GM12878 (cell line): ENCODE measurements around the gene OR52E1. TPM values are rescaled to one million over a fixed set of nuclear protein-coding genes. Genes with fewer than 3 reads are reported as not detected.

Source experiments
- polyA plus RNA-seq, 11 experiments: library from polyadenylated mRNA; depleted of rRNA in 4 of 11; unstranded in 6 of 11; stranded (reverse) in 5 of 11; fragments of >200 nt; fragmentation: Nextera tagmentation in 4 of 11; fragmentation: Illumina TruSeq in 1 of 11; extraction: Ambion mirVana in 4 of 11; extraction: Trizol in 1 of 11; gene quantifications; 1 replicate in 1 of 11; 2 replicates in 10 of 11; pipeline versions ENCODE4 v1.2.1 to v1.2.3, GENCODE V29; 2011 to 2016; ENCODE audit warnings: inconsistent platforms in 2 of 11, missing spikeins in 2 of 11, low read depth in 1 of 11
- total RNA-seq, 4 experiments: library from RNA; depleted of rRNA in 3 of 4; stranded (reverse); fragments of >200 nt in 3 of 4; fragmentation: Illumina TruSeq in 1 of 4; extraction: Trizol in 1 of 4; gene quantifications; 2 replicates each; pipeline versions ENCODE4 v1.2.1 to v1.2.3, GENCODE V29; 2013 to 2021
- TF ChIP-seq, protein P1 (sequence below): fragments of 450-650 bp; IDR thresholded peaks from 2 replicates; pipeline ENCODE4 v1.6.1; 2016; ENCODE audit warnings: mild to moderate bottlenecking

OR52E1 gene
- total and polyA plus RNA-seq, 10 of the 15 experiments (the other 5 are each of a cell fraction or from before 2014, with no cell fraction given), result not detected

DNA sequence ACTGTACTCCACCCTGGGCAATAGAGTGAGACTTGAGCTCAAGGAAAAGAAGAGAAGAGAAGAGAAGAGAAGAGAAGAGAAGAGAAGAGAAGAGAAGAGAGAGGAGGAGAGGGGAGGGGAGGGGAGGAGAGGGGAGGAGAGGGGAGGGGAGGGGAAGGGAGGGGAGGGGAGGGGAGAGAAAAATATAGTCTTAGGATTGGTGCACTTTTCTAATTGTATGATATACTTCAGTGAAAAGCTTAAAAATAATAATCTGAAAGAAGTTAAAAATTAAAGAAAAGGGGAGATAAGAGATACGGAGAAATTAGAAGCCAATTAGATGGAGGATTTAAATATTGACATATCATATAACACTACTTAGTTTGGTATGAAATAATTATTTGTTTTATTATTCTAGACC, 49.5 kb downstream of the OR52E1 start (continued):
- TF ChIP-seq, protein P1, sequence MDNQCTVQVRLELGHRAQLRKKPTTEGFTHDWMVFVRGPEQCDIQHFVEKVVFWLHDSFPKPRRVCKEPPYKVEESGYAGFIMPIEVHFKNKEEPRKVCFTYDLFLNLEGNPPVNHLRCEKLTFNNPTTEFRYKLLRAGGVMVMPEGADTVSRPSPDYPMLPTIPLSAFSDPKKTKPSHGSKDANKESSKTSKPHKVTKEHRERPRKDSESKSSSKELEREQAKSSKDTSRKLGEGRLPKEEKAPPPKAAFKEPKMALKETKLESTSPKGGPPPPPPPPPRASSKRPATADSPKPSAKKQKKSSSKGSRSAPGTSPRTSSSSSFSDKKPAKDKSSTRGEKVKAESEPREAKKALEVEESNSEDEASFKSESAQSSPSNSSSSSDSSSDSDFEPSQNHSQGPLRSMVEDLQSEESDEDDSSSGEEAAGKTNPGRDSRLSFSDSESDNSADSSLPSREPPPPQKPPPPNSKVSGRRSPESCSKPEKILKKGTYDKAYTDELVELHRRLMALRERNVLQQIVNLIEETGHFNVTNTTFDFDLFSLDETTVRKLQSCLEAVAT, result no peak

Other genes starting within 250 kb of the OR52E1 start
Only the 7 nearest of the 20 such genes appear.
- gene OR51A4, start 122.0 kb upstream of the OR52E1 start, total RNA-seq (2014; rRNA removed), result not detected in 2 replicates
- not detected in 2 replicates for gene OR51A4, start 122.0 kb upstream of the OR52E1 start, total RNA-seq (2014; rRNA removed; fragmentation: Illumina TruSeq; extraction: Trizol)
- not detected in 2 replicates for gene OR51A4, start 122.0 kb upstream of the OR52E1 start, total RNA-seq (2021)
- gene OR51A4, start 122.0 kb upstream of the OR52E1 start, polyA plus RNA-seq (2011; rRNA removed), result not detected in 2 replicates
- gene OR51A4, start 122.0 kb upstream of the OR52E1 start, polyA plus RNA-seq (2014; fragmentation: Illumina TruSeq; extraction: Trizol), result not detected in 2 replicates
- not detected for gene OR51A4, start 122.0 kb upstream of the OR52E1 start, polyA plus RNA-seq (2014; fragmentation: Nextera tagmentation; extraction: Ambion mirVana)
- gene OR51A4, start 122.0 kb upstream of the OR52E1 start, polyA plus RNA-seq (2014; rRNA removed), result not detected in 2 replicates
- not detected for gene OR51A4, start 122.0 kb upstream of the OR52E1 start, polyA plus RNA-seq (2016; fragmentation: Nextera tagmentation; extraction: Ambion mirVana)
- not detected in 2 replicates for gene OR51A2, start 113.9 kb upstream of the OR52E1 start, total RNA-seq (2014; rRNA removed)
- gene OR51A2, start 113.9 kb upstream of the OR52E1 start, total RNA-seq (2014; rRNA removed; fragmentation: Illumina TruSeq; extraction: Trizol), result not detected in 2 replicates
- gene OR51A2, start 113.9 kb upstream of the OR52E1 start, total RNA-seq (2021), result not detected in 2 replicates
- gene OR51A2, start 113.9 kb upstream of the OR52E1 start, polyA plus RNA-seq (2011; rRNA removed), result not detected in 2 replicates
- gene OR51A2, start 113.9 kb upstream of the OR52E1 start, polyA plus RNA-seq (2014; fragmentation: Illumina TruSeq; extraction: Trizol), result not detected in 2 replicates
- gene OR51A2, start 113.9 kb upstream of the OR52E1 start, polyA plus RNA-seq (2014; fragmentation: Nextera tagmentation; extraction: Ambion mirVana), result not detected
- gene OR51A2, start 113.9 kb upstream of the OR52E1 start, polyA plus RNA-seq (2014; rRNA removed), result not detected in 2 replicates
- not detected for gene OR51A2, start 113.9 kb upstream of the OR52E1 start, polyA plus RNA-seq (2016; fragmentation: Nextera tagmentation; extraction: Ambion mirVana)
- not detected in 2 replicates for gene OR51L1, start 74.7 kb upstream of the OR52E1 start, total RNA-seq (2014; rRNA removed)
- not detected in 2 replicates for gene OR51L1, start 74.7 kb upstream of the OR52E1 start, total RNA-seq (2014; rRNA removed; fragmentation: Illumina TruSeq; extraction: Trizol)
- not detected in 2 replicates for gene OR51L1, start 74.7 kb upstream of the OR52E1 start, total RNA-seq (2021)
- gene OR51L1, start 74.7 kb upstream of the OR52E1 start, polyA plus RNA-seq (2011; rRNA removed), result not detected in 2 replicates
- not detected in 2 replicates for gene OR51L1, start 74.7 kb upstream of the OR52E1 start, polyA plus RNA-seq (2014; fragmentation: Illumina TruSeq; extraction: Trizol)
- not detected for gene OR51L1, start 74.7 kb upstream of the OR52E1 start, polyA plus RNA-seq (2014; fragmentation: Nextera tagmentation; extraction: Ambion mirVana)
- 0.11 TPM in 1 of 2 replicates, not detected in the other for gene OR51L1, start 74.7 kb upstream of the OR52E1 start, polyA plus RNA-seq (2014; rRNA removed)
- gene OR51L1, start 74.7 kb upstream of the OR52E1 start, polyA plus RNA-seq (2016; fragmentation: Nextera tagmentation; extraction: Ambion mirVana), result not detected
- gene OR52J3, start 23.0 kb upstream of the OR52E1 start, total RNA-seq (2014; rRNA removed), result not detected in 2 replicates
- not detected in 2 replicates for gene OR52J3, start 23.0 kb upstream of the OR52E1 start, total RNA-seq (2014; rRNA removed; fragmentation: Illumina TruSeq; extraction: Trizol)
- gene OR52J3, start 23.0 kb upstream of the OR52E1 start, total RNA-seq (2021), result not detected in 2 replicates
- gene OR52J3, start 23.0 kb upstream of the OR52E1 start, polyA plus RNA-seq (2011; rRNA removed), result not detected in 2 replicates
- not detected in 2 replicates for gene OR52J3, start 23.0 kb upstream of the OR52E1 start, polyA plus RNA-seq (2014; fragmentation: Illumina TruSeq; extraction: Trizol)
- not detected for gene OR52J3, start 23.0 kb upstream of the OR52E1 start, polyA plus RNA-seq (2014; fragmentation: Nextera tagmentation; extraction: Ambion mirVana)
- not detected in 2 replicates for gene OR52J3, start 23.0 kb upstream of the OR52E1 start, polyA plus RNA-seq (2014; rRNA removed)
- not detected for gene OR52J3, start 23.0 kb upstream of the OR52E1 start, polyA plus RNA-seq (2016; fragmentation: Nextera tagmentation; extraction: Ambion mirVana)
- gene OR52E2, start 9.9 kb upstream of the OR52E1 start, total RNA-seq (2014; rRNA removed), result not detected in 2 replicates
- not detected in 2 replicates for gene OR52E2, start 9.9 kb upstream of the OR52E1 start, total RNA-seq (2014; rRNA removed; fragmentation: Illumina TruSeq; extraction: Trizol)
- gene OR52E2, start 9.9 kb upstream of the OR52E1 start, total RNA-seq (2021), result not detected in 2 replicates
- not detected in 2 replicates for gene OR52E2, start 9.9 kb upstream of the OR52E1 start, polyA plus RNA-seq (2011; rRNA removed)
- gene OR52E2, start 9.9 kb upstream of the OR52E1 start, polyA plus RNA-seq (2014; fragmentation: Illumina TruSeq; extraction: Trizol), result not detected in 2 replicates
- not detected for gene OR52E2, start 9.9 kb upstream of the OR52E1 start, polyA plus RNA-seq (2014; fragmentation: Nextera tagmentation; extraction: Ambion mirVana)
- gene OR52E2, start 9.9 kb upstream of the OR52E1 start, polyA plus RNA-seq (2014; rRNA removed), result not detected in 2 replicates
- gene OR52E2, start 9.9 kb upstream of the OR52E1 start, polyA plus RNA-seq (2016; fragmentation: Nextera tagmentation; extraction: Ambion mirVana), result not detected
- gene OR52A5, start 68.8 kb downstream of the OR52E1 start, total RNA-seq (2014; rRNA removed), result not detected in 2 replicates
- not detected in 2 replicates for gene OR52A5, start 68.8 kb downstream of the OR52E1 start, total RNA-seq (2014; rRNA removed; fragmentation: Illumina TruSeq; extraction: Trizol)
- not detected in 2 replicates for gene OR52A5, start 68.8 kb downstream of the OR52E1 start, total RNA-seq (2021)
- gene OR52A5, start 68.8 kb downstream of the OR52E1 start, polyA plus RNA-seq (2011; rRNA removed), result not detected in 2 replicates
- not detected in 2 replicates for gene OR52A5, start 68.8 kb downstream of the OR52E1 start, polyA plus RNA-seq (2014; fragmentation: Illumina TruSeq; extraction: Trizol)
- gene OR52A5, start 68.8 kb downstream of the OR52E1 start, polyA plus RNA-seq (2014; fragmentation: Nextera tagmentation; extraction: Ambion mirVana), result not detected
- gene OR52A5, start 68.8 kb downstream of the OR52E1 start, polyA plus RNA-seq (2014; rRNA removed), result not detected in 2 replicates
- not detected for gene OR52A5, start 68.8 kb downstream of the OR52E1 start, polyA plus RNA-seq (2016; fragmentation: Nextera tagmentation; extraction: Ambion mirVana)
- gene OR52A1, start 85.2 kb downstream of the OR52E1 start, total RNA-seq (2014; rRNA removed), result not detected in 2 replicates
- gene OR52A1, start 85.2 kb downstream of the OR52E1 start, total RNA-seq (2014; rRNA removed; fragmentation: Illumina TruSeq; extraction: Trizol), result not detected in 2 replicates
- not detected in 2 replicates for gene OR52A1, start 85.2 kb downstream of the OR52E1 start, total RNA-seq (2021)
- gene OR52A1, start 85.2 kb downstream of the OR52E1 start, polyA plus RNA-seq (2011; rRNA removed), result not detected in 2 replicates
- gene OR52A1, start 85.2 kb downstream of the OR52E1 start, polyA plus RNA-seq (2014; fragmentation: Illumina TruSeq; extraction: Trizol), result not detected in 2 replicates
- gene OR52A1, start 85.2 kb downstream of the OR52E1 start, polyA plus RNA-seq (2014; fragmentation: Nextera tagmentation; extraction: Ambion mirVana), result not detected
- not detected in 2 replicates for gene OR52A1, start 85.2 kb downstream of the OR52E1 start, polyA plus RNA-seq (2014; rRNA removed)
- gene OR52A1, start 85.2 kb downstream of the OR52E1 start, polyA plus RNA-seq (2016; fragmentation: Nextera tagmentation; extraction: Ambion mirVana), result not detected